Subcutaneous adipose tissue (tissue), 4 donors: Measurements from ENCODE around the gene HHATL. TPM values are rescaled to one million over a fixed set of nuclear protein-coding genes. Genes with fewer than 3 reads are reported as not detected.

Source experiments
- total RNA-seq, 4 donors: library from RNA; depleted of rRNA; stranded (reverse); fragments of >200 nt; gene quantifications; one replicate each; pipeline ENCODE4 v1.1.0, GENCODE V29; 2016
- TF ChIP-seq, protein P1 (sequence below): fragments of 450-650 bp; IDR thresholded peaks from one replicate; pipeline ENCODE4 v1.5.1; 2016; ENCODE audit warnings: low read depth, mild to moderate bottlenecking, control low read depth, antibody characterized with exemption, moderate library complexity

The HHATL gene
- total RNA-seq, 4 donors from 2014 or later: 0.17 TPM; not detected in 3

DNA sequence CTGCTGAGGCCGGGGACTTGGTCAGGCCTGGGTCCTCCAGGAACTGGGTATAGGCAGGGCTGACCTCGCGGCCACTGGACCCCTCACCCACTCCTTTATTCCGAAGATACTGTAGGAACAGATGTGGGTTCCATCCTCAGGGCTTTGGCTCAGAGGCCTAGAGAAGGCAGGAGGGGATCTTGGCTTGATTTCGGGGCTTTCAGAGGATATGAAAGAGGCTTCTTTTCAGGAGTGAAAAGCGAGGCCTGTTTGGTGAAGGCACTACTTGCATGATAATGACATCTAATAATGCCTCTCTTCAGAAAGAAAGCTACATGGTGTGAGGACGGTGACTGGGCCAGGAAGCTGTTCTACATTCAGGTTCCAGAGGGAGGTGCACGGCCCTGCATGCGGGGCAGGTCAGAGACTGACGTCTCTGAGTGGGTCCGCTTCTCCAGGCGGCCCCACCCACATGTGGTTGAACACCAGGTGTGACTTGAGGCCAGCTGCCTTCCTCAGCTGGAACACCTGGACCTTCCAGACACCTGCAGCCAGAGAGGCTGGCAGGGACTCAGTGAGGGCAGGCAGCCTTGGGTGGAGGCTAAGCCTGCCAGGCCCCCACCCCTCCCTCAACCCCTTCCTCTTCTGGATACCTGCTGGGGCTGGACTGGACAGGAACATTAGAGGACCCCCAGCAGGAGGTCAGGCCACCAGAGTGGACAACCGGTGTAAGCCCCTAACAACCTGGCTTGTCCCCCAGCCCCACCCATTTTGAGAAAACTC lies 31.1 kb upstream of the HHATL start:
- TF ChIP-seq, protein P1, sequence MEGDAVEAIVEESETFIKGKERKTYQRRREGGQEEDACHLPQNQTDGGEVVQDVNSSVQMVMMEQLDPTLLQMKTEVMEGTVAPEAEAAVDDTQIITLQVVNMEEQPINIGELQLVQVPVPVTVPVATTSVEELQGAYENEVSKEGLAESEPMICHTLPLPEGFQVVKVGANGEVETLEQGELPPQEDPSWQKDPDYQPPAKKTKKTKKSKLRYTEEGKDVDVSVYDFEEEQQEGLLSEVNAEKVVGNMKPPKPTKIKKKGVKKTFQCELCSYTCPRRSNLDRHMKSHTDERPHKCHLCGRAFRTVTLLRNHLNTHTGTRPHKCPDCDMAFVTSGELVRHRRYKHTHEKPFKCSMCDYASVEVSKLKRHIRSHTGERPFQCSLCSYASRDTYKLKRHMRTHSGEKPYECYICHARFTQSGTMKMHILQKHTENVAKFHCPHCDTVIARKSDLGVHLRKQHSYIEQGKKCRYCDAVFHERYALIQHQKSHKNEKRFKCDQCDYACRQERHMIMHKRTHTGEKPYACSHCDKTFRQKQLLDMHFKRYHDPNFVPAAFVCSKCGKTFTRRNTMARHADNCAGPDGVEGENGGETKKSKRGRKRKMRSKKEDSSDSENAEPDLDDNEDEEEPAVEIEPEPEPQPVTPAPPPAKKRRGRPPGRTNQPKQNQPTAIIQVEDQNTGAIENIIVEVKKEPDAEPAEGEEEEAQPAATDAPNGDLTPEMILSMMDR: no peak

DNA sequence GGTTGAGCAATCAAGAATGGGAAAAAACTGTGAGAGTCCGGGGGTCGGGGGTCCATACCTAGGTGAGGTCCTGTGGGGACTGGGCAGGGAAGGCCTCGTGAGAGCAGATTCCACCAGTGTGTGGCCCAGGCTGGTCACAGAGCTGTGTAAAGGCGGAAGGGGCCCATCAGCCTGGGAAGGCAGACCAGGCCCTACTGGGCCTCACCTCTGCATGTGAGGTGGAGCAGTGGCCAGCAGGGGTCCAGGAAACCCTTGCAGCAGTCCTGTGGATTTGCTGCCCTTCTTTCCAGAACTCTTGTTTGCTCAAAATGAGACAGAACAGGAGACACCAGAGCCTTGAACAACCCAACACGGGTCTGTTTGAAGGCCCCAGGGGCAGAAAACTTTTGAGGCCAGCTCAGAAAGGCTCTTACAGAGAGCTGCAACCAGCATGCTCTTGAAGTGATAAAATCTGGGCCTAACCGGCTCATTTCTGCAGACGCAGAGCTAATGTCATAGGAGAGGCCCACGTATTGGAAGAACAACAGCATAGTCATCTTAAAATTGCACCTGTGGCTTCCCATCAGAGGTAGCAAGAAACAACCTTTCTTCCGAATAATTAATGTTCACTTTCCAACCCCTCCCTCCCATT lies 30.3 kb upstream of the HHATL start:
- TF ChIP-seq, protein P1: no peak

DNA sequence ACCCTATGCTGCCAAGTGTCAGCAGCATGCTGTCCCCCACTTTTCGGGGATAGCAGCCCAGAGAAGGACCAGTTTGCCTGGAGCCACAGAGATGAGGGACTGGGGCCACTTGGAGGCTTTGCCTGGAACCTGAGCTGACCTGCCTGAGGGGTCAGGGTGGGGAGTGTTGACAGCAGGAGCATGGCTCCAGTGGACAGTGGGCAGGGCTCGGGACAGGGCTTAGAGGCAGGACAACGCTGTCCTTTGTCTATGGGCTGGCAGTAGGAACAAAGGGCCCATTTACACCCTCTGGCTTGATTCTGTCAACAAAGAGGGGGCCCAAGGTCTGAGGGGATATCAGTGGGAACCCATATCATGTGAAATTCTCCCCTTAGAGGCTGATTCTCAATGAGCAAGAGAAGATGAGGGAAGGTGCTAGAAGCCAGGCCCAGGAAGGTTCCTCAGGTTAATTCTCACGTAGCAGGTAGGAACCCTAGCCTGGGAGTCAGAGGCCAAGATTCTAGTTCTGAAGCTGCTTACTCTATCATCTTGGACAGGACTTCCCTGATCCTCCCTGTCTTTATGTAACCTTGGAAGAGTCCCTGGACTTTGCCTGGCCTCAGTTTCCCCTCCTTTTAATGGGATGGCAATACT lies 29.7 kb upstream of the HHATL start:
- TF ChIP-seq, protein P1: no peak

DNA sequence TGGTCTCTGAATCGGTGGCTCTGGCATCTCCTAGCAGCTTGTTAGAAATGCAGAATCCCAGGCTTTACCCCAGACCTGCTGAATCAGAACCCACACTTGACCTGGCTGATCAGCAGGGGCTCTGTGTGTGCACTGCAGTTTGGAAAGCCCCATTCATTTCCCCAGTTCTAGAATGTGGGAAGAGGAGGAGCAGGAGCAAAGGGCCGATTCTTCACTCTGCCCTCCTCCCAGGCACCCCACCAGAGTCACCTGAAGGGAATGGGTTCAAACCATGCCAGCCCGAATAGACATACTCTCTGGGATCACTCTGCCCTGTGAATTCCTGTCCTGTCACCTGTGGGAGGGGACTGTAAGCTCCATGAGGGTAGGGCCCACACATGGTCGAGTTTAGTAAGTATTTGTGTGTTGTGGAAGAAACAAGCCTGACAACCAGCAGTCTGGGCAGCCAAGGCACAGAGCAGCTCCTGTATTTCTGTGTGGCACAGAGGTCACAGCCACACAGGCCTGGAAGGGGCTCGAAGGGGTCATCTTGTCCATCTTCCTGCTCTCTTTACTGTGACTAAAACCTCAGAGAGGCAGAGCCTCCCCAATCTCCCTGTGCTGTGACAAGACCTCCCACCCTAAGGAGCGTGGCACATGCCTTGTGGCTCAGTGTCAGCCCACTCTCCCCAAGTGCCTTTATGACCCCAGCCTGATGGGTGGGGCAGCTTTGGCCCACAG lies 29.0 kb upstream of the HHATL start:
- TF ChIP-seq, protein P1: no peak

DNA sequence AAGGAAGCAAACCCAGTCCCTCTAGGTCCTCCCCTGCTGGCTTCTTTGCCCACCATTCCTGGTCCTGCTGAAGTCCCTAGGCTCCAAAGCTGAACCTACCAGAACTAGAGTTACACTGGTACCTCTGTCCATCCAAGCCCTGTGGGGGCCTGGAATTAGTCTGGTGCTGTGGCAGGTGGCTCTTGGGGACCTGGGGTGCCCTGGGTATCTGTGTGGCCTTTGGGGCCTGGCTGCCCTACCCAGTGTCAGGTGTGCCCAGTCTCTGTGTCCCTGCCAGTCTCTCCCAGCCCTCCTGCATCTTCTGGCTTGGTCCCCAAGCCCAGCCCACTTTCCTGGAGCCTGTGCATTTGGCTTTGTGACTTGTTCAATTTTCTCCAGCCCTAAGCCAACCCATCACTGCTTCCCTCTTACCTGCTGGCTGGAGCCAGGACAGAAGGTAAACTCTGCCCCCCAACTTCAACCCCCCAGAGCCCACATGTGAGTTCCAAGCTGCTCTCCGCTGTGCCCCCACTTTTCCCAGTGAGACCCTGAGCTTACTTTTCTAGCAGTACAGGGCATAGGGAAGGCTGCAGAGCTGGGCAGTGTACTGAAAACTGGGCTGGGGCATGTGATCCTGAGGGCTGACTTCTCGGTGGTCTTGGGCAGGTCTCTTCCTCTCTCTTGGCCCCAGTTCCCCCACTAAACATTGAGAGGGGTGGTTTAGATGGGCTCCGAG lies 28.3 kb upstream of the HHATL start:
- TF ChIP-seq, protein P1: no peak

DNA sequence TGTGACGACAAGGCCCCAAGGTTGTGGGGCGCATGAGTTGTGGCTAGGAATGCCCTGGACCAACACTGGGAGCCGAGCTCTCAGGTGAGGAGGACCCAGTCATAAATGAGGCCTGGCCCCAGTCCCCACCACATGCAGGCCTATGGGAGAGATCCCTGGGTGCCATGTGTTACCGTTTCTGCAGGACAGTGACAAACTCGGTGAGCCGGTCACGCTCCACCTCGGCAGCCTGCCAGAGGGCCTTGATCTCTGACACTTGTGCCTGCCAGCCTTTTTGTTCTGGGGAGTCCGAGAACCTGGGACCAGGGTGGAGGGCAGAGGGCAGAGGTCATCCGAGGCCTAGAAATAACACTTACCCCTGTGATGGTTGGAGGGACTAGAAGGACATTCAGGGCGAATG lies 27.7 kb upstream of the HHATL start:
- TF ChIP-seq, protein P1: no peak
